Osteocyte (in vitro differentiated cells): ENCODE data around the gene HINT3. TPM values are rescaled to one million over a fixed set of nuclear protein-coding genes. Genes with fewer than 3 reads are reported as not detected.
"Not testable (repeated sequence)": the region's sequence is repeated elsewhere in the genome, so short reads cannot be mapped to it uniquely, and the experiment has no call there.

Source experiments
- DNase-seq: peaks from one replicate; pipeline ENCODE4 v3.0.0; 2021; ENCODE audit warnings: mixed read lengths; ENCODE audit not compliant: unreplicated experiment; ENCODE audit errors: extremely low spot score
- H3K27ac Mint-ChIP-seq: one replicate; pipeline ENCODE4 v1.8.0; 2021; ENCODE audit warnings: mild to moderate bottlenecking, mixed read lengths; ENCODE audit not compliant: unreplicated experiment
- H3K27me3 Mint-ChIP-seq: one replicate; pipeline ENCODE4 v1.8.0; 2021; ENCODE audit warnings: mixed read lengths; ENCODE audit not compliant: unreplicated experiment
- H3K36me3 Mint-ChIP-seq: one replicate; pipeline ENCODE4 v1.8.0; 2021; ENCODE audit warnings: mixed read lengths; ENCODE audit not compliant: unreplicated experiment
- H3K4me1 Mint-ChIP-seq: one replicate; pipeline ENCODE4 v1.8.0; 2021; ENCODE audit warnings: mixed read lengths; ENCODE audit not compliant: unreplicated experiment
- H3K4me3 Mint-ChIP-seq: one replicate; pipeline ENCODE4 v1.8.0; 2021; ENCODE audit warnings: mild to moderate bottlenecking, moderate library complexity, mixed read lengths; ENCODE audit not compliant: unreplicated experiment
- H3K9me3 Mint-ChIP-seq: one replicate; pipeline ENCODE4 v1.8.0; 2021; ENCODE audit warnings: mixed read lengths; ENCODE audit not compliant: unreplicated experiment
- CTCF ChIP-seq: fragments of 200-600 bp; sonication (generic); IDR thresholded peaks from 2 replicates; pipeline ENCODE4 v1.5.0; 2021; ENCODE audit warnings: antibody characterized with exemption, mild to moderate bottlenecking, moderate library complexity
- long read RNA-seq: library from polyadenylated mRNA; unstranded; transcript quantifications from one replicate; pipeline ENCODE4 v2.0.0, GENCODE V29; 2021
- total RNA-seq: library from RNA; stranded (reverse); gene quantifications from 2 replicates; pipeline ENCODE4 v1.2.1, GENCODE V29; 2021

The HINT3 gene
- 15.0 and 16.6 TPM in 2 replicates for total RNA-seq
- long read RNA-seq, transcript HINT3-201 (5 exons, 3,314 nt), result major isoform, 81 of 104 reads
- long read RNA-seq, partial matches to known transcripts, result 0 of 104 reads
- long read RNA-seq, other reads (novel, unspliced or antisense), result 23 of 104 reads

GRCh38 chr6:125956506-125957390 is at the start of gene HINT3:
Gene HINT3, plus strand, starts transcription at chr6:125956770. Its CDS starts 208 bp downstream, at chr6:125956978.
- no peaks in the 10 kb centered on the region for H3K36me3 Mint-ChIP-seq
- no peak within 1 kb of the TSS for H3K4me3 Mint-ChIP-seq
- DNase-seq, result peak; percentile 99
- H3K27ac Mint-ChIP-seq, result no peak within 1 kb of the TSS
- peak; percentile 99 for TF ChIP-seq CTCF
- no peaks in the 10 kb centered on the region for H3K9me3 Mint-ChIP-seq
- no peaks in the 10 kb centered on the region for H3K27me3 Mint-ChIP-seq
- H3K4me1 Mint-ChIP-seq, result peaks cover 3% of the 10 kb centered on the region

- Mint-ChIP-seq H3K27me3 (no peaks in the 10 kb centered on the region), H3K4me1 (peaks cover 3% of the 10 kb centered on the region), H3K9me3 (no peaks in the 10 kb centered on the region), H3K4me3 (no peak overlapping the region), H3K36me3 (peaks cover 42% of the 10 kb centered on the region), H3K27ac (no peak overlapping the region)
- DNase-seq, result no peak
- TF ChIP-seq CTCF, result no peak
Observed at GRCh38 chr6:125910527-125910926, 46.0 kb upstream of the HINT3 start.

- peaks cover 43% of the 10 kb centered on the region for H3K36me3 Mint-ChIP-seq
- H3K27me3 Mint-ChIP-seq, H3K4me3 Mint-ChIP-seq, H3K27ac Mint-ChIP-seq, DNase-seq, H3K9me3 Mint-ChIP-seq, H3K4me1 Mint-ChIP-seq: not testable (repeated sequence)
Observed at GRCh38 chr6:125911051-125911451, 45.5 kb upstream of the HINT3 start.

- peaks cover 47% of the 10 kb centered on the region for H3K36me3 Mint-ChIP-seq
- not testable (repeated sequence) for H3K27me3 Mint-ChIP-seq, H3K4me1 Mint-ChIP-seq, DNase-seq, H3K4me3 Mint-ChIP-seq, H3K27ac Mint-ChIP-seq, H3K9me3 Mint-ChIP-seq
Observed at GRCh38 chr6:125912430-125912829, 44.1 kb upstream of the HINT3 start.

- H3K4me3 Mint-ChIP-seq, result no peak overlapping the region
- H3K9me3 Mint-ChIP-seq, result no peaks in the 10 kb centered on the region
- H3K27ac Mint-ChIP-seq, result no peak overlapping the region
- peaks cover 45% of the 10 kb centered on the region for H3K36me3 Mint-ChIP-seq
- DNase-seq, result no peak
- H3K4me1 Mint-ChIP-seq, result peaks cover 3% of the 10 kb centered on the region
- no peak for TF ChIP-seq CTCF
- H3K27me3 Mint-ChIP-seq, result no peaks in the 10 kb centered on the region
Observed at GRCh38 chr6:125913145-125913544, 43.4 kb upstream of the HINT3 start.

GRCh38 chr6:125913864-125914351 is 42.7 kb upstream of the HINT3 start:
- peaks cover 9% of the 10 kb centered on the region for H3K4me1 Mint-ChIP-seq
- H3K36me3 Mint-ChIP-seq, result peaks cover 37% of the 10 kb centered on the region
- H3K27me3 Mint-ChIP-seq, result no peaks in the 10 kb centered on the region
- H3K27ac Mint-ChIP-seq, result no peak overlapping the region
- TF ChIP-seq CTCF, result no peak
- DNase-seq, result no peak
- no peaks in the 10 kb centered on the region for H3K9me3 Mint-ChIP-seq
- no peak overlapping the region for H3K4me3 Mint-ChIP-seq
